GM18909 (cell line): ENCODE data around the gene STK32B.
"Not testable (repeated sequence)": the region's sequence is repeated elsewhere in the genome, so short reads cannot be mapped to it uniquely, and the experiment has no call there.

ENCODE experiments used
- ATAC-seq: cut with Tn5 transposase; IDR thresholded peaks from one replicate; pipeline ENCODE4 v1.9.1; 2021; ENCODE audit warnings: mild to moderate bottlenecking; ENCODE audit not compliant: unreplicated experiment, poor library complexity

Gene STK32B

DNA sequence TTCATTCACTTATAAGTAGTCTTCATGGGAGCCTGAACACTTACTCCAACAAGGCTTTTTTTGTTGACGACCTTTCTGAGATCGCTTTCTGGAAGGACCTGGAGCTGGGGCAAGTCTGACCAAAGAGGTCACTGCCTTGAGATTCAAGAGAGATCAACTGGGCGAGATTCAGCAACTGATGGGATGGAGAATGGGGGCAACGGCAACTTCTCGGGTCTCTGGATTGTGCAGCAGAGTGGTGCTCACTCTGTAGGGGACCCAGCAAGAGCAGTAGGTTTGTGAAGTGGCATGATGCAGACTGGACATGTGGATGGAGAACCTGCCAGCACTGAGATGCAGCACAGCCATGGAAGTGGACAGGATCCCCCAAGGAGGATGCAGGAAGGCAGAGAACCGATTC lies 369.0 kb downstream of the STK32B start:
- no peak for ATAC-seq

DNA sequence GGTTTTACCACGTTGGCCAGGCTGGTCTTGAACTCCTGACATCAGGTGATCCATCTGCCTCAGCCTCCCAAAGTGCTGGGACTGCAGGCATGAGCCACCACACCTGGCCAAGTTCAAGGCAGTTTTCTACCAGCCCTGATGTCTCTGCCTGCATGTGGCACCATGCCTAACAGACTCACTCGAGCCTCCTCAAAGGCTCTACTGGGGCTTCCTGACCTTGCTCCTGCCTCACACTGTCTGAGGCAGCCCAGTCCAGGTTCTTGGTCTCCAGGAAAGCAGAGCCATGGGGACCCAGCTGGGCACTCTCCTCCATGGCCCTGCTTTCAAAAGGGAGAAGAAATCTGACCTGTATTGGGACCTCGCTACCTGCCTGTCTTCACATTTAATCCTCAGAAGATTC lies 370.1 kb downstream of the STK32B start:
- ATAC-seq, result no peak

DNA sequence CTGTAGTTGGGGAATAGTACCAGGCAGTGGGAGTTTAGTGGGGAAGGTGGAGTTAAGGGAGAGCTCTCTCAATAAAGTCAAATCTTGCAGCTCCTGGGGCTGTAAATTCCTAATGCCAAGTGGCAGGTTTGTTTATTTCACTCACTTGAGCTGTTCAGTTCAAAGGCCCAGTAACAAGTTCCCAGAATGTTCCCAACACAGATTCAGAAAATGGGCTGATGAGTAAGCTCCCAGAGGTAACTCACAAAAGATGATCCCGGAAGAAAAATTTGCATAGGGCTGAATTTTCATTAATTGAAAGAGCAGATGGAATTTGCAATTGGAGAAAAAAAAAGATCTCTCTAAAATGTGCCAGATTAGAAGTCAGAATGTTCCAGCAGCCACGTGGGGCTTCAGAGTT lies 370.9 kb downstream of the STK32B start:
- no peak for ATAC-seq

DNA sequence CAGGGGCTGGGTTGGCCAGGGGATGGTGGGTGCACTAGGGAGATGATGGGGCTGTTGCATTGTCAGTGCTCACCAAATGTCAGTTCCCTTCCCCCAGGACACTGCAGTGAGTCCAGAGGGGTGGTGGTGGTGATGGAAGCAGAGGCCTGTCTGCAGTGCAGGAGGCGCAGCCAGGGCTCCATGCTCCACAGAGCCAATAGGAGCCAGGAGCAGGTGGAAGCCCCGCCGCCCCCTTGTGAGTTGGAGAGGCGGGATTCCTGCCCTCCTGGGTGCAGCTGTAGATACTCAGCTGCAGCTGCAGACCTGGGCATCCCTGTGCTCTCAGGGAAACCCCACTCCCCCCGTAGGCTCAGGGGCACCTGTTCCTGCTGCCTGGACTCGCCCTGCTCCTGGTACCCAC lies 372.4 kb downstream of the STK32B start:
- no peak for ATAC-seq

DNA sequence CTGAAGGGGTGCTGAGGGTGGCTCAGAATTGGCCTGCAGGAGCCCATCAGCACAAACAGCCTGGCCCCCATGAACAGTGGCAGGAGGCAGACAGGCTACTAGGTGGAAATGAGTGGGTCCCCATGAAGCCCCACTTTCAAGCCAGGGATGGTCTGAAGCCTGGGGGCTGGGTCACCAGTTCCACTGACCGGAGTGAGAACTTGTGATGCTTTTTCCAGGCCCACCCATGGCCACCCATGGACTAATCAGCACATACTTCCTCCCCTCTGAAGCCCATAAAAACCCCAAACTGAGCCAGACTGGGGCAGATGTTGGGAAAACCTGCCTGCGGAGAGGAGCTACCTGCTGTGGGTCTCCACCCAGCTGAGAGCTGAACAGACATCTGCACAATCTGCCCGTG lies 372.9 kb downstream of the STK32B start:
- ATAC-seq, result no peak

DNA sequence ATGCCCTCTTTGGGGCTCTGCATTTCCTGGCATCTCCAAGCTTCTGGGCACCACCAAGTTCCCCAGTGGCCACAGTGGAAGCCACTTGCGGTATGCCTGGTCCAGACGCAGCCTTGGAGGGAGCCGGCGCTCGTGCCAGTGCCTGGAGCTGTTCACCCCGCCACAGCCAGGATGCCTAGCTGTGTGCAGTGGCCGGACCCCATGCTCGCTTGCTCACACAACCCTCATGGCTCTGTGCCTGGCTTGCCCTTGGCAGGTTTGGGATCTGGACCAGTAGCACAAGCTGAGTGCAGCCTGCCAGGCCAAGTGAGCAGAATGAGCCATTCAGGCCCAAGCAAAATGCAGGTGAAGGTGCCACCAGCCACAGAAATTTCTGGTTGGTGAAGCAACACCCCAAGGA lies 373.6 kb downstream of the STK32B start:
- no peak for ATAC-seq

DNA sequence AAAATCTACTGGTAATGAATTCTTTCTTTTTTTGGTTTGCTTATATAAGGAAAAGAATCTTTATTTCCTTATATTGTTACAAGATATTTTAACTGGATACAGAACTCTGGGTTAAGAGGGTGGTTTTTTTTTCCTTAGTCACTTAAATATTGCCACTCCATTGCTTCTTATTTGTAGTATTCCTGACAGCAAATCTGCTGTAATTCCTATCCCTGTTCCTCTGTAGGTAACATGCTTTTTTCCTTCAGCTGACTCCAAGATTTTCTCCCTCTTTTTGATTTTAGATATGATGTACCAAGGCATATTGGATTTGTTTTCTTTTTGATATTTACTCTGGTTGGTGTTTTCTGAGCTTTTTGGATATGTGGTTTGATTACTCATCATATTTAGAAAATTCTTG lies 378.5 kb downstream of the STK32B start:
- no peak for ATAC-seq

DNA sequence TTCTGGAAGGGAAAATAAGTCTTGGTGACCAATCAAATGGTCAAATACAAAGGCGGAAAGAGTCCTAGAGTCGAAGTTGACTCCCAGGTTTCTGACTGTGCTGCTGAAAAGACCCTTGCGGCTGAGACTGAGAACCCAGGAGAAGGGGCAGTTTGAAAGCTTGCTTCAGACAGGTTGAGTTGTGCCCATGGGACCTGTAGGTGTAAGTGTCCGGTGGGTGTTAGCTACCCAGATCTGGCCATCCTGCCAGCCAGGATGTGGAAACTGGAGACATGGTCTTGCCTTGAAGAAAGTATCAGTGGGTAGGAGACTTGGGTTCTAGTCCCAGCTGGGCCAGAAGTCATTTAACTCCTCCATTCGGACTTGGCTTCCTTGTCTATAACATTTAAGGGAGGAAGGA lies 381.9 kb downstream of the STK32B start:
- no peak for ATAC-seq

DNA sequence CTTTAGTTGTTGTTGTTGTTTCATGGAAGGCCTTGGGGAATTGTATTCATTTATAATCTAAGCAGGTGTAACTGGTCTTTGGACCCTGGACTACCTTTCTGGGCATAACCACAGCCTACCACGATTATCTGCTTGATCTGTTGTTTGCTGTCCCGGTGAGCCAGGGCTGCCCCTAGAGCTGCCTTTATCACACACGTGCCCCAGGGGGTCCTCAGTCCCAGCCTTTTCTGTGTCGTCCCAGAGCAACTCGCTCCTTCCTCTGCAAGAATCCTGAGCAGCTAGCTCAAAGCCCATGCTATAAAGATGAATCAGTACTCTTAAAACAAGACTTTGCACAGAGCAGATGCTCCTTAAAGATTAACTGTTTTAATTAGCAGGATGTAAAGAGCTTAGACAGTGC lies 383.9 kb downstream of the STK32B start:
- no peak for ATAC-seq

DNA sequence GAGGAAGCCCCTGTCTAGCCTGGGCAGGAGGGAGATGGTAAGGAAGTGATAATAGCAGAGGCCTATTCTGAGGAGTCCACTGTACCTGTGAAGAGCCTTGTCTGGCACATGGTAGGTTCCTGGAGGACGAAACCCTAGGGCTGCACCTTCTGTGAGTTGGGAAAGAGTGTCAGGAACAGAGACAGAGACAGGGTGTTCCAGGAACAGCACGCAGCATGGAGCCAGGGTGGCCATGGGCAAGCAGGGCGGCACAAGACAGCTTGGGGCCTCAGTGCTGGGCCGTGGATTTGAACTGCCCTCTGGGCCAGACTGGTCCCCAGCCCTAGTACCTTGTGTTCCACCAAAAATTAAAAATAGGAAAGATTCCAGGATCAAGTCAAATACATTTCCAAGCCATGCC lies 384.5 kb downstream of the STK32B start:
- ATAC-seq, result no peak

DNA sequence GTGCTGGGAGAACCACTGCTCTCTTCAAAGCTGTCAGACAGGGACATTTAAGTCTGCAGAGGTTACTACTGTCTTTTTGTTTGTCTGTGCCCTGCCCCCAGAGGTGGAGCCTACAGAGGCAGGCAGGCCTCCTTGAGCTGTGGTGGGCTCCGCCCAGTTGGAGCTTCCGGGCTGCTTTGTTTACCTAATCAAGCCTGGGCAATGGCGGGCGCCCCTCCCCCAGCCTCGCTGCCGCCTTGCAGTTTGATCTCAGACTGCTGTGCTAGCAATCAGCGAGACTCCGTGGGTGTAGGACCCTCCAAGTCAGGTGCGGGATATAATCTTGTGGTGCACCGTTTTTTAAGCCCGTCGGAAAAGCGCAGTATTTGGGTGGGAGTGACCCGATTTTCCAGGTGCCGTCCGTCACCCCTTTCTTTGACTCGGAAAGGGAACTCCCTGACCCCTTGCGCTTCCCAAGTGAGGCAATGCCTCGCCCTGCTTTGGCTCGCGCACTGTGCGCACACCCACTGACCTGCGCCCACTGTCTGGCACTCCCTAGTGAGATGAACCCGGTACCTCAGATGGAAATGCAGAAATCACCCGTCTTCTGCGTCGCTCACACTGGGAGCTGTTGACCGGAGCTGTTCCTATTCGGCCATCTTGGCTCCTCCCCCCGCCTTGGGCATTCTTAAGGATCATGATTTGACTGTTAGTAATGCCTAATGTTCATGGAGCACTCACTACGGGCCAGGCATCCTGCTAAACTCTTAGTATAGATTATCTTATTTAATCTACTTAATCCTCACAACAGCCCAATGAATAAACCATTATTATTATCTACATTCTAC lies 392.9 kb downstream of the STK32B start:
- ATAC-seq, result not testable (repeated sequence)

DNA sequence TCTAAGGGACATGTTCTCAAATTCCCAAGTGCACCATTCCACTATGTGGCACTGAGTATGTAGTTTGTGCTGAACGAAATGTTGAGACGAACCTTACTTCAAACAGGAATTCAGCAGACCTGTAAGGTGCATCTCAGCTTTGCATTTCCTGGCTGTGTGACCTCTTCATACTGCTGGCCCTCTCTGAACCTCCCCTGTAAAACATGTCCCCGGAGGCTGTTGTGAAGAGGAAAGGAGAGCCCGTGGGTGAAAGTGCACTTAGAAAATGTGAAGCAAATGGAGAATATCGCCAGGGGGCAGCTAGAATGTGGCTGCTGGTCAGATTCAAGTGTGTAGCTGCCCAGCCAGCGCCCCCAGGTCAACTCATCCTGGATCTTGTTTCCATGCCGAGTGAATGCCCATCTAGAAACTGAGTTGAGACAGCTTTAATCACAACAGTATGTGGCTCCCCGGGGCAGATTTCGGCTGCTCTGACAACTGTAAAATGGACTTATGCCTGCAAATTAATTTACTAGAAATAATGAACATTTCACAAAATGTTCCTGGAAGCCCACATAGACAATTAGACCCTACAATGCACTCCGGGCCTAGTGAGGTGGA lies 393.7 kb downstream of the STK32B start:
- ATAC-seq, result no peak

DNA sequence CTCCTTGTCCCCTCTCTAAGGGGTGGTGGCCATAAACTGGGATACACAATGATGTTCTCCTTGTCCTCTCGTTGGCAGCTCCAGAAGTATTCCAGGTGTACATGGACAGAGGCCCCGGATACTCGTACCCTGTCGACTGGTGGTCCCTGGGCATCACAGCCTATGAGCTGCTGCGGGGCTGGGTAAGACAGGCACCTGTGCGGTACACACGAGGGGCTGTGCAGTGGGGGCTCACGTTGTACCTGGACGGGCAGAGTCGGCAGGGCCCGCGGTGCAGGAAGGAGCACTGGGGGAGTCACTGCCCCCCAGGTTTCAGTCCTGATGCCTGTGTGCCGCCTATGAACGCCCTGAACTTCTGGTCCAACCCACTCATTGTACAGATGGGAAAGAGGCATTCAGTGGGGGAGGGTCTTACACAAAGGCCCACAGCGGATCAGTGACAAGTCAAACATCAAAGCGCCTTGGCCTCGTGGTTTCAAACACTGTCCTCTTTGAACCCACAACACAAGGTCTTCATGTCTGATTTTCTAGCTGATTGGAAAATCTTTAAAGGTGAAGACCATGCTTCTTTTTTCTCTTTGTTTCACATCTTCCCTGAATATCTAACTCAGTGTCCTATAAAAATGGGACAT lies 395.4 kb downstream of the STK32B start:
- ATAC-seq, result no peak

DNA sequence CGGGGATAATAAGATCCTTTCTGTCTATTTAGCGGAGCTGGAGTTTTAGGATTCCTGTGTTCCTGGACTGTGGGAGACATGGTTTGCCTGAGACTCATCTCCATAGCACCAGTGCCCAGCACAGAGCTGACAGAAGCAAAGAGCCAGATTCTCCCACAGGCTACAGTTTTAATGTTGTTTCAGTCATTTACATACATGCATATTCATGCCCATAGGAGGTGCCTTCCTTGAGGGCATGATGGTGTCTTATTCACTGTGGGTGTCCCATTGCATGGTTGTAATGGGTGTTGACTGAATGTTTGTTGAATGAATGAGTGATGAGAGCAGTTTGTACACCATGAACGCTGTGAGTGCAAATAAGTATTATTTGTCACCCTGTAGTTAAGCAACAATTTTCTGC lies 396.5 kb downstream of the STK32B start:
- ATAC-seq, result no peak

DNA sequence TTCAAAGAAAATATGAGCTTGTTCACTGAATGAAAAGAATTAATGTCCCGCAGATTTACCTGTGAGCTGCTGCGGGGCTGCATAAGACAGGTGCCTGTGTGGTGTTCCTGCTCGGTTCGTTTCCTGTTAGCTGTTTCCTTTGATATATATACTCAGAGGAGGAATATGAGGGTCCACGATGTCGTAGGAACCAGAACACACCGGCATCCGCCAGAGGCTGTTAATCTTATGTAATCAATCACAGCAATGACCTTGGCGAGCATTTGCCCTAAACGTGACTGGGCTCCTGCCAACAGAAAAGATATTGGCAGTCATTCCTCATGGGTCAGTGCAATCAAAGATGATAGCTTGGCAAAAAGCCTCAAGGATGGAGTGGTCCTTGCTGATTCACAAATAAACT lies 396.9 kb downstream of the STK32B start:
- ATAC-seq, result no peak

DNA sequence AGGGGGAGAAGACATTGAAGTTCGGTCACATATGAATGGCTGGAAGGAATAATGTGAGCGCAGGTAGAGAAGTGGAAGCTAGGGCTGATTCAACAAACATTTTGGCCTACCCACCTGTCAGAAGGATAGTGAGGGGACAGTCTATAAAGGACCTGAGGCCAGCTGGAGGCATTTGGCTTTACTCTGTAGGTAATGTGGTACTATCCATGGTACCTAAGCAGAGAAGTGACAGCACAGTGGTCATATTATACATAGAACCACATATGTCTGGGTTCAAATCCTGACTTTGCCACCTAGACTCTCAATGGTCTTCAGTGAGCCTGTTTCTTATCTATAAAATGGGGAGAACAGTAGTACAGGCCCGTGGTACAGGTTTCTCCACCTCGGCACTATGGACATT lies 400.0 kb downstream of the STK32B start:
- no peak for ATAC-seq

DNA sequence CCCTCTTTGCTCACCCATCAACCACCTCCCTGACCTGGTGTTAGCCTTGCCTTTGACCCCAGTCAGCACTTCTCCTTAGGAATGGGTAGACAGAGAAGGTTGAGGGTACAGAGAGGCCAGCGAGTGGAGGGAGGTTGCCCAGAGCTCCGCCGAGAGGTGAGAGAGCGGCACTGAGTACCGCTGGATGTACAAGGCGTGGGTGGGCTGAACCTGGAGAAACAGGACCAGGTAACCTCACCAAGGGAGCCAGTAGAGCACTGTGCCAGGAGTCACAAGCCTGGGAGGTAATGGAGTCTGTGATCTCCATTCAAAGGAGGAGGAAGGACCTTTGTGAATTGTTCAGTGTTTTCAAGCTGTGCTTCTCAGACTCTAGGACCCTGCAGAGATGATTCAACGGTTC lies 400.9 kb downstream of the STK32B start:
- ATAC-seq, result no peak

DNA sequence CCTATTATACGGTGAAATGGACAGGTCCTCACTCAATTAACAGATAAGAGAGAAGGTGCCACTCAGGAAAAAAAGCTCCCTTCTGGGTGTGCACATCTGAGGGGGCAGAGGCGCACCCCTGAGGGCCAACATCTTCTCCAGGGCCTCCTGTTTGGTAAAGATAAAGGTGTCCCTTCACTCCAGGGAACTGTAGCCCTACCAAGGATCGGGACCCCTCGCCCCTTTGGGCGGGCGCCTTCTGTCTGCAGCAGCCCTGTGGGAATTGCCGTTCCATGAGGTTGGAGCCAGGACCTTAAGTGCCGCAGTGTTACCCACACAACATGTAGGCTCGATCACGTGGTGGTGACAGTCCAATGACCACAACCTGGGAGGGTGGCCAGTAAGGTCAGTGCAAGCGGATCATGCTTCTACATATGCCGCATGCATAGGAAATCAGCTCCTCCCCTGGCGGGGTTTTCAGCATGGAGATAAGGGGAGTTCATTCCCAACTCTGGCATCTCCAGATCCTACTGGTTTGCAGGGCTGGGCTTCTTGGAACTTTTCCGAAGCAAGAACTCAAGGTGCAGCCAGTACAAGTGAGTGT lies 403.8 kb downstream of the STK32B start:
- no peak for ATAC-seq

DNA sequence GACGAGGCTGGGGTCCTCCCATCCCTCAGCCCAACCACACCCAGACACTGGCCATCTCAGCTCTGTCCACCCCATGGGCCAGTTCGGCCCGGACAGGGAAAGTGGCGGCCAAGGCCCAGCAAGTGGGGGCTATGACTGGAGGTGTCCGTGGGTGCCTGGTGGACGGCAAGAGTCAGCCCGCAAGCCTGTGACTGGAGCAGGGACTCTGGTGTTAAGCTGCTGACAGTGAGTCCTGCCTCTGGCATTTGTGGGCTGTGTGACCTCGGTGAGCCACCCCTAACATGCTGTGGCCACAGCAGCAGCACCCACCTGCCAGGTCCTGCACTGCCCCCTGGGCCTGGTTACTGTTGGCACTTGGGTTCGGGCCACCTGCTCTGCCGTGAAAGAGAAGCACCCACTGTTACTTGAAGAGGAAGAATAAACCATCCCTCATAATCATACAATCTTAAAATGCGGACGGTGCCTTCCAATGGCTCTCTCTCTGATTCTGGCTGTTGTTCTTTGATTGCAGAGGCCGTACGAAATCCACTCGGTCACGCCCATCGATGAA lies 405.1 kb downstream of the STK32B start:
- ATAC-seq, result no peak

DNA sequence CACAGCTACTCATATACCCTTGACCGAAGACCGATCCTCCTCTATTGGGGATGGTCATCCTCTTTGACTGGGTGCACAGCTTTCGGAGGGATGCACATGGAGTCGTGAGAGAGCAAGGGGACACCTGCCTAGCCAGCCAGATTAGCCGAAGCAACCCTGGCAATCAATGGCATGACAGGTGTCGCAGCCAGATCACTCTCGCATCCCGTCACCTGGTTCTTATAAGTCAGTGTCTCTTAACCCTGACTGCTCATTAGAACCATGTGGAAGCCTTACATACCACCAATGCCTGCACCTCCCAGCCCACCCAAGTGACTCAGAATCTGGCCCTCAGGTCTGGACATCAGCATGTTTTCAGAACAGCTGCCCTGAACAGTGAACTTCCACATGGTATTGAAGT lies 407.4 kb downstream of the STK32B start:
- no peak for ATAC-seq

DNA sequence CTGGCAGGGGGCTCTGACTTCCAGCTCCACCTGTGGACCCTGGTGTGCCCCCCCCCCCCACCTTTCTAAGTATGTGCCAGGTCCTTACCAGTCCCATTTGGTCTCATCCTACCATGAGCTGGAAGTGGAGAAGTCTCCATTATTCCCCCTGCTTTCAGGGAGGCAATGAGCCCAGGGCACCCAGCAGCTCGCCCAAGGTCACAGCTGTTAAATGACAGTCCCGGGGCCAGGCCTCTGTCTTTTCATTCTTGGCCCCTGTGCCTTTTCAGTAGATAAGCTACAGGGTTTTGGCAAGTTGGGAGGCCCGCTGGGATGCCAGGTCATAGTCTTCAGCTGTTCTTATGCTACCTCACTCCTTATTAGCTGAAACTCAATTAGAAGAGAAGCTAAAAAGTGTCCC lies 408.0 kb downstream of the STK32B start:
- ATAC-seq, result no peak
